ENCODE data around the gene ELANE. TPM values are rescaled to one million over a fixed set of nuclear protein-coding genes. Genes with fewer than 3 reads are reported as not detected.
"Not testable (repeated sequence)": the region's sequence is repeated elsewhere in the genome, so short reads cannot be mapped to it uniquely, and the experiment has no call there.

ELANE gene
- total RNA-seq, 1 donor from 2014 or later = 0.54 TPM

GRCh38 chr19:834216-834615 is 17.9 kb upstream of the ELANE start:
- no peak for DNase-seq (ENCODE audit: low spot score)
- intact Hi-C loops (cut with DNase I) = no loop called here

- intact Hi-C loops (cut with DNase I) = no loop called here
- DNase-seq (ENCODE audit: low spot score) = no peak
These were observed 16.8 kb upstream of the ELANE start for GRCh38 chr19:835210-835810.

- intact Hi-C loops (cut with DNase I) = no loop called here
These were observed 11.4 kb upstream of the ELANE start, which contains the start of gene PRTN3 for GRCh38 chr19:840519-841206. PRTN3 (plus strand) TSS chr19:840999; CDS start chr19:841009, 10 bp downstream.

GRCh38 chr19:842802-843179 is 9.3 kb upstream of the ELANE start:
- DNase-seq (ENCODE audit: low spot score); intact Hi-C loops (cut with DNase I): not testable (repeated sequence)

More at GRCh38 chr19:840519-841206, 11.4 kb upstream of the ELANE start, which contains the start of gene PRTN3:
- DNase-seq (ENCODE audit: low spot score) = no peak

DNA sequence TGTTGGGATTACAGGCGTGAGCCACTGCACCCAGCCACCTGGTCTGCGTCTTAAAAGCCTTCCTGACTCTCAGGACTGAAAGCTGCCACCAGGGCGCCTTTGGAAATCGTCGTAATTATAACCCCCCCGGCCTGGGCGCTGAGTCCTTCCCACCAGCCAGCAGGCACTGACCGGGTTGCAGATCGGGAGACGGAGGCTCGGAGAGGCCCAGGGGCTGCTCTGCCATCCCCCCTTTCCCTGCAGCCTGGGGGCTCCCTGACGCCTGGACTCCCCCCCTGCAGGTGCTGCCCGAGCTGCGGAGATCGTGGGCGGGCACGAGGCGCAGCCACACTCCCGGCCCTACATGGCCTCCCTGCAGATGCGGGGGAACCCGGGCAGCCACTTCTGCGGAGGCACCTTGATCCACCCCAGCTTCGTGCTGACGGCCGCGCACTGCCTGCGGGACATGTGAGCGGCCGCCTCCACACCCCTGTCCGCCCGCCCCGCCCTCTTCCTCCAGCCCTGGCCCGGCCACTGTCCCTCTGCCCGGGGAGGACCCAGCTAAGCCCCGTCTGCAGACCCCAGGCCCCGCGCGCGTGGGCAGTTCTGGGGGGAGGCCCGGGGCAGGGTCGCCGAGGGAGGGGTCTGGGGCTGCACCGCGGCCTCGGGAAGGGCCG is 8.8 kb upstream of the ELANE start:
- no peak for DNase-seq (ENCODE audit: low spot score)
- intact Hi-C loops (cut with DNase I) = no loop called here

GRCh38 chr19:843836-844545 is 8.1 kb upstream of the ELANE start:
- no peak for DNase-seq (ENCODE audit: low spot score)
- intact Hi-C loops (cut with DNase I) = no loop called here

- intact Hi-C loops (cut with DNase I) = no loop called here
- no peak for DNase-seq (ENCODE audit: low spot score)
These were observed 7.5 kb upstream of the ELANE start for GRCh38 chr19:844546-844971.

- no peak for DNase-seq (ENCODE audit: low spot score)
- intact Hi-C loops (cut with DNase I) = no loop called here
These were observed 6.2 kb upstream of the ELANE start for GRCh38 chr19:845707-846521.

GRCh38 chr19:848386-848921 is 3.6 kb upstream of the ELANE start:
- DNase-seq (ENCODE audit: low spot score) = no peak
- intact Hi-C loops (cut with DNase I) = no loop called here

DNA sequence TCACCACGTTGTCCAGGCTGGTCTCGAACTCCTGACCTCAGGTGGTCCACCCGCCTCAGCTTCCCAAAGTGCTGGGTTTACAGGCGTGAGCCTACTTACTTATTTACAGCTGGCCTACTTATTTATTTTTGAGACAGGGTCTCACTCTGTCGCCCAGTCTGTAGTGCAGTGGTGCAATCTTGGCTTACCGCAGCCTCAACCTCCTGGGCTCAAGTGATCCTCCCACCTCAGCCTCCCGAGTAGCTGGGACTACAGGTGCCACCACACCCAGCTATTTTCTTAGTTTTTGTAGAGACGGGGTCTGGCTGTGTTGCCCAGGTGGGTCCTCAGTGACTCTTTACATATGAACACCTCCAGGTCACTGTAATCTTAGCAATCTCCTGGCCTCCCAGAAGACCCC is 2.9 kb upstream of the ELANE start:
- intact Hi-C loops (cut with DNase I); DNase-seq (ENCODE audit: low spot score): not testable (repeated sequence)

DNA sequence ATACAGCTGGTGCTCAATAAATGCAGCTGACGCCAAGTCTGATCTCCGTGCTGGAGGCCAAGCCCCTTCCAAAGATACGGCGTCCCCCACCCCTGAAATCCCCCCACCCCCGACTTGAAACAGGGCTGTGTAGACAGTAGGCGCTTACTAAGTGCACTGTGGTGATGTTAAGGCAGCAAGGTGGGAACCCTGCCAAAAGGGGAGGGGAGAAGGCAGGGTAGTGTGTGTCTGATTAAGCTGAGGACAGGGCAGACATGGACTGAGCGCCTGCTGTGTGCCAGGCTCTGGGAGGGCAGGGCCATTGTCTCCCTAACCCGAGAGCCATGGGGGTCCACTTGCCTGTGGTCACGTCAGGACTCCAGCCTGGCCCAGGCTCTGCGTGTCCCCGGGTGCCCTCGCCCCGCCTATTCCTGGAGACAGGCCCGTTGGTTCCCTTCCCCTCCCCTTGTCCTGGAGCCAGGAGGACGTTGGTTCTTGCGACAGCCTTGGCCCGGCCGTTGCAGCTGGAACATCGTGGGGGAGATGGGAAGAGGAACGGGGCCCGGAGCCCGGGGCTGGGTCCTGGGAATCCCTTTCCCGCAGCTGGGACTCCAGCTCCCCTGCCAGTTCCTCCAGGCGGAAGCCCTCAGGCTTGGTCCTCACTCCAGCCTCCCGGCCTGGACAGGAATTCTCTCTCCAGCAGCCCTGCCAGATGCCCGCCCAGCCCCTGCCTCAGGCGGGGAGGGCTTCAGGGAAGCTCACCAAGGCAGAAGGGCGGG is 1.7 kb upstream of the ELANE start:
- DNase-seq (ENCODE audit: low spot score) = peak; percentile 89
- intact Hi-C loops (cut with DNase I) = no loop called here

GRCh38 chr19:850979-851335 is 1.1 kb upstream of the ELANE start:
- DNase-seq (ENCODE audit: low spot score) = no peak
- intact Hi-C loops (cut with DNase I) = no loop called here

- DNase-seq (ENCODE audit: low spot score) = no peak
- intact Hi-C loops (cut with DNase I) = no loop called here
These were observed 997 bp downstream of the ELANE start for GRCh38 chr19:853014-853585.

DNA sequence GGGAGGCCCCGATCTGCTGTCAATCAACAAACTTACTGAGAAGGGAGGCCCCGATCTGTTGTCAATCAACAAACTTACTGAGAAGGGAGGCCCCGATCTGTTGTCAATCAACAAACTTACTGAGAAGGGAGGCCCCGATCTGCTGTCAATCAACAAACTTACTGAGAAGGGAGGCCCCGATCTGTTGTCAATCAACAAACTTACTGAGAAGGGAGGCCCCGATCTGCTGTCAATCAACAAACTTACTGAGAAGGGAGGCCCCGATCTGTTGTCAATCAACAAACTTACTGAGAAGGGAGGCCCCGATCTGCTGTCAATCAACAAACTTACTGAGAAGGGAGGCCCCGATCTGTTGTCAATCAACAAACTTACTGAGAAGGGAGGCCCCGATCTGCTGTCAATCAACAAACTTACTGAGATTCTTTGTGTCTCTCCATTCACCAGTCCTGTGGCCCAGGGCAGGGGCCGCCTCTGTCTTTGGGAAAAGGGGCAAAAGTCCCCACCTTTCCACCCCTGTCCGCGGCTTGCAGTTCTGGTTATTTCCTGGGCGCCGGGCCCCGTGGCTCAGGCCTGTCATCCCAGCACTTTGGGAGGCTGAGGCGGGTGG is 1.6 kb downstream of the ELANE start:
- DNase-seq (ENCODE audit: low spot score); intact Hi-C loops (cut with DNase I): not testable (repeated sequence)

- intact Hi-C loops (cut with DNase I) = no loop called here
- DNase-seq (ENCODE audit: low spot score) = no peak
These were observed 2.4 kb downstream of the ELANE start for GRCh38 chr19:854549-854948.

GRCh38 chr19:855142-855541 is 3.0 kb downstream of the ELANE start:
- no peak for DNase-seq (ENCODE audit: low spot score)
- intact Hi-C loops (cut with DNase I) = loop anchor here (5.0 kb wide), 2 partner anchors 67 to 127 kb away; partner anchors contain the start of gene WDR18

GRCh38 chr19:855566-856120 is 3.5 kb downstream of the ELANE start:
- DNase-seq (ENCODE audit: low spot score) = no peak
- intact Hi-C loops (cut with DNase I) = loop anchor here (5.0 kb wide), 2 partner anchors 67 to 127 kb away; partner anchors contain the start of gene WDR18
